Tibial nerve (tissue), 4 donors: ENCODE measurements around the gene EHF. TPM values are rescaled to one million over a fixed set of nuclear protein-coding genes. Genes with fewer than 3 reads are reported as not detected.

Source experiments
- DNase-seq, 2 donors: peaks; one replicate each; pipeline ENCODE4 v3.0.0-alpha.2; 2019; ENCODE audit warnings: low spot score in 2 of 2
- H3K27ac ChIP-seq, 4 donors: fragments of 200-600 bp; sonication (generic) in 3 of 4; one replicate each; pipeline ENCODE4 v1.5.1; 2017 to 2019; ENCODE audit warnings: mild to moderate bottlenecking in 1 of 4
- H3K27me3 ChIP-seq, 2 donors: fragments of 200-600 bp; sonication (generic) in 1 of 2; one replicate each; pipeline versions ENCODE4 v1.5.1 to v1.6.0; 2017 to 2019
- H3K36me3 ChIP-seq, 3 donors: fragments of 200-600 bp; sonication (generic); one replicate each; pipeline ENCODE4 v1.5.1; 2018 to 2019
- H3K4me1 ChIP-seq, 4 donors: fragments of 200-600 bp; sonication (generic) in 3 of 4; one replicate each; pipeline ENCODE4 v1.5.1; 2017 to 2019
- H3K4me3 ChIP-seq, 4 donors: fragments of 200-600 bp; sonication (generic) in 3 of 4; one replicate each; pipeline ENCODE4 v1.5.1; 2017 to 2019; ENCODE audit warnings: mild to moderate bottlenecking in 1 of 4, moderate library complexity in 1 of 4
- H3K9me3 ChIP-seq, 4 donors: fragments of 200-600 bp; sonication (generic) in 3 of 4; one replicate each; pipeline ENCODE4 v1.5.1; 2017 to 2019
- CTCF ChIP-seq, 5 experiments: fragments of 200-600 bp in 3 of 5; fragments of 450-650 bp in 2 of 5; sonication (generic) in 3 of 5; IDR thresholded peaks; one replicate each; pipeline ENCODE4 v1.5.1; 2016 to 2019; ENCODE audit warnings: antibody characterized with exemption in 5 of 5, mild to moderate bottlenecking in 3 of 5, moderate library complexity in 2 of 5
- EP300 ChIP-seq, 2 donors: sonication (generic); formaldehyde crosslinking; IDR thresholded peaks; one replicate each; pipeline ENCODE4 v1.6.1; 2017; ENCODE audit warnings: antibody characterized with exemption in 2 of 2, mild to moderate bottlenecking in 1 of 2
- POLR2A ChIP-seq, 2 donors: fragments of 450-650 bp; IDR thresholded peaks; one replicate each; pipeline ENCODE4 v1.6.1; 2017; ENCODE audit warnings: antibody characterized with exemption in 2 of 2, mild to moderate bottlenecking in 2 of 2, moderate library complexity in 2 of 2
- WGBS, 2 donors: methylation state at CpG; one replicate each; pipeline ENCODE4 v1.1.5; 2018; 5-methylcytosine and 5-hydroxymethylcytosine counted together
- total RNA-seq, 4 donors: library from RNA; depleted of rRNA; stranded (reverse); fragments of >200 nt; gene quantifications; one replicate each; pipeline ENCODE4 v1.1.0, GENCODE V29; 2016

Gene EHF
- total RNA-seq, 4 donors from 2014 or later = 0.22 TPM; not detected in 3

GRCh38 chr11:34623463-34623862 lies 2.6 kb downstream of the EHF start:
- TF ChIP-seq POLR2A (IDR thresholded peaks at IDR 0.05) = no peak
- TF ChIP-seq EP300 (IDR thresholded peaks at IDR 0.05) = no peak
- no peak for TF ChIP-seq CTCF (IDR thresholded peaks at IDR 0.05)
- no peak for DNase-seq
- 86 to 89% methylated on average over 9 of the region's 9 CpGs for WGBS, 2 donors
- peak overlapping the region in 1 of 4 donors; percentile 6 for H3K27ac ChIP-seq
- H3K27me3 ChIP-seq = peaks cover 0 to 28% of the 10 kb centered on the region in 2 donors
- H3K4me3 ChIP-seq = no peak overlapping the region
- no peaks in the 10 kb centered on the region for H3K36me3 ChIP-seq
- no peaks in the 10 kb centered on the region for H3K9me3 ChIP-seq
- H3K4me1 ChIP-seq = peaks cover 0 to 4% (median 0%) of the 10 kb centered on the region in 4 donors

GRCh38 chr11:34624069-34624468 lies 3.2 kb downstream of the EHF start:
- peaks cover 0 to 4% (median 0%) of the 10 kb centered on the region in 4 donors for H3K4me1 ChIP-seq
- H3K36me3 ChIP-seq = no peaks in the 10 kb centered on the region
- DNase-seq = no peak
- H3K27ac ChIP-seq = peak overlapping the region in 1 of 4 donors; percentile 6
- H3K27me3 ChIP-seq = peaks cover 0 to 28% of the 10 kb centered on the region in 2 donors
- 88 to 93% methylated on average over 10 of the region's 10 CpGs for WGBS, 2 donors
- no peaks in the 10 kb centered on the region for H3K9me3 ChIP-seq
- peak overlapping the region in 1 of 4 donors; percentile 3 for H3K4me3 ChIP-seq
- no peak for TF ChIP-seq EP300 (IDR thresholded peaks at IDR 0.05)

- H3K4me1 ChIP-seq = peaks cover 0 to 4% (median 0%) of the 10 kb centered on the region in 4 donors
- H3K36me3 ChIP-seq = no peaks in the 10 kb centered on the region
- H3K27ac ChIP-seq = no peak overlapping the region
- no peaks in the 10 kb centered on the region for H3K9me3 ChIP-seq
- H3K27me3 ChIP-seq = peaks cover 0 to 28% of the 10 kb centered on the region in 2 donors
- H3K4me3 ChIP-seq = no peak overlapping the region
- TF ChIP-seq EP300 (IDR thresholded peaks at IDR 0.05) (no peak), POLR2A (IDR thresholded peaks at IDR 0.05) (no peak), CTCF (IDR thresholded peaks at IDR 0.05) (no peak)
- 91 to 93% methylated on average over 4 of the region's 4 CpGs for WGBS, 2 donors
- DNase-seq = no peak
These were observed 4.7 kb downstream of the EHF start for GRCh38 chr11:34625576-34625975.

GRCh38 chr11:34626393-34626792 lies 5.5 kb downstream of the EHF start:
- TF ChIP-seq EP300 (IDR thresholded peaks at IDR 0.05) (no peak), CTCF (IDR thresholded peaks at IDR 0.05) (no peak), POLR2A (IDR thresholded peaks at IDR 0.05) (no peak)
- H3K27me3 ChIP-seq = peaks cover 0 to 28% of the 10 kb centered on the region in 2 donors
- DNase-seq = no peak
- peaks cover 0 to 4% (median 0%) of the 10 kb centered on the region in 4 donors for H3K4me1 ChIP-seq
- H3K4me3 ChIP-seq = no peak overlapping the region
- H3K27ac ChIP-seq = no peak overlapping the region
- no peaks in the 10 kb centered on the region for H3K9me3 ChIP-seq
- no peaks in the 10 kb centered on the region for H3K36me3 ChIP-seq

GRCh38 chr11:34627197-34627596 lies 6.3 kb downstream of the EHF start:
- Histone ChIP-seq H3K4me3 (no peak overlapping the region), H3K9me3 (no peaks in the 10 kb centered on the region), H3K36me3 (no peaks in the 10 kb centered on the region), H3K27ac (no peak overlapping the region), H3K27me3 (peaks cover 0 to 28% of the 10 kb centered on the region in 2 donors), H3K4me1 (peaks cover 0 to 4% (median 0%) of the 10 kb centered on the region in 4 donors)
- DNase-seq = no peak
- WGBS, 2 donors = 79 to 100% methylated on average over 1 of the region's 1 CpG
- TF ChIP-seq EP300 (IDR thresholded peaks at IDR 0.05) (no peak), CTCF (IDR thresholded peaks at IDR 0.05) (no peak), POLR2A (IDR thresholded peaks at IDR 0.05) (no peak)

GRCh38 chr11:34629711-34630110 lies 8.8 kb downstream of the EHF start:
- Histone ChIP-seq H3K9me3 (no peaks in the 10 kb centered on the region), H3K4me1 (peaks cover 0 to 25% (median 0%) of the 10 kb centered on the region in 4 donors), H3K27ac (no peak overlapping the region), H3K36me3 (no peaks in the 10 kb centered on the region), H3K27me3 (peaks cover 0 to 21% of the 10 kb centered on the region in 2 donors), H3K4me3 (no peak overlapping the region)
- TF ChIP-seq POLR2A (IDR thresholded peaks at IDR 0.05) = no peak
- DNase-seq = no peak
